ENCODE data around the gene OGFOD3. TPM values are rescaled to one million over a fixed set of nuclear protein-coding genes. Genes with fewer than 3 reads are reported as not detected.

Gene OGFOD3
- total and polyA plus RNA-seq, 9 of the 15 experiments (the other 6 are each of a cell fraction or from before 2014, with no cell fraction given): 0.69 to 44.7 (median 18.9) TPM

DNA sequence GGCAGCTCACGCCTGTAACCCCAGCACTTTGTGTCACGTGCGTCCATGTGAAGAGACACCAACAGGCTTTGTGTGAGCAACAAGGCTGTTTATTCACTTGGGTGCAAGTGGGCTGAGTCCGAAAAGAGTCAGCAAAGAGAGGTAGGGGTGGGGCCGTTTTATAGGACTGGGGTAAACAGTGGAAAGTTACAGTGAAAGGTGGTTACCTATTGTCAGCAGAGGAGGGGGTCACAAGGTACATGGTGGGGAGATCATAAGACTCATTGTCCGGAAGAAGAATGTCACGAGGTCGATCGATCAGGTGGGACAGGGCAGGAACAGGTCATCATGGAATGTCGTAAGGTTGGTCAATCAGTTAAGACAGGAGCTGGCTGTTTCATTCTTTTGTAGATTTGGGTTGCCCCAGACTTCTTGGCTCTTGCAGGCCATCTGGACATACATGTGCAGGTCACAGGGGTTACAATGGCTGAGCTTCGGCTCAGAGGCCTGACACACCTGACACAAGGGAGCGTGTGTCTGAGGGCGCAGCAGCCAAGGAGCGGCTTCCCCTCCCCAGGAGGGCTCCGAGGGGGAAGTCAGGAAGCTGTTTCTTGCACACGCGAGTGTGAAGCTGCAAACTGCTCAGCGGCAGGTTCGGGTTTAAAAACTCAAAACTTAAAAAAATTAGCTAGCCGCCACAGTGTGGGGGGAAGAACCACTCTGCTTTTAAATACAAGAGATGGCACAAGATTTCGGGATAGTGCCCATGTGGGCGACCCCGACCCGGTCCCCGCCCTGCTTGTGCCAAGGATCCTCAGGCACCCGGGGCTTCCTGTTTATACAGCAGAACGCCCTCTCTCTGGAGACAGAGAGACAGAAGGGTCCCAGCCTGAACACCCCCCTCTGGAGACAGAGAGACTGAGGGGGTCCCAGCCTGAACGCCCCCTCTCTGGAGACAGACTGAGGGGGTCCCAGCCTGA is 71.8 kb downstream of the OGFOD3 start (continued):
- TF ChIP-seq NBN (IDR thresholded peaks at IDR 0.05; ENCODE audit: low read depth) (no peak), NFIX (CRISPR knock-in tag; IDR thresholded peaks at IDR 0.05; ENCODE audit: low read depth) (no peak), KDM2B (CRISPR knock-in tag; IDR thresholded peaks at IDR 0.05) (no peak), POLR2B (IDR thresholded peaks at IDR 0.05; ENCODE audit: low read depth, partially characterized antibody) (no peak), MTA2 (IDR thresholded peaks at IDR 0.05; ENCODE audit: low read depth) (no peak), ZNF175 (CRISPR knock-in tag; IDR thresholded peaks at IDR 0.05; ENCODE audit: low read depth) (no peak), SETDB1 (IDR thresholded peaks at IDR 0.05; ENCODE audit: low read length) (no peak), PHB (CRISPR knock-in tag; IDR thresholded peaks at IDR 0.05) (no peak), ZNF133 (CRISPR knock-in tag; IDR thresholded peaks at IDR 0.05) (no peak), ZBTB17 (CRISPR knock-in tag; IDR thresholded peaks at IDR 0.05) (peak; percentile 59), ZNF584 (CRISPR knock-in tag; IDR thresholded peaks at IDR 0.05; ENCODE audit: low read depth) (no peak; the same call in 1 of the 2 replicates), SLC30A9 (CRISPR knock-in tag; IDR thresholded peaks at IDR 0.05) (no peak)
- TF ChIP-seq, protein P1, sequence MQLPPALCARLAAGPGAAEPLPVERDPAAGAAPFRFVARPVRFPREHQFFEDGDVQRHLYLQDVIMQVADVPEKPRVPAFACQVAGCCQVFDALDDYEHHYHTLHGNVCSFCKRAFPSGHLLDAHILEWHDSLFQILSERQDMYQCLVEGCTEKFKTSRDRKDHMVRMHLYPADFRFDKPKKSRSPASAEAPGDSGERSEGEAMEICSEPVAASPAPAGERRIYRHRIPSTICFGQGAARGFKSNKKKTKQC (CRISPR knock-in tag; IDR thresholded peaks at IDR 0.05): no peak
- TF ChIP-seq, protein P2, sequence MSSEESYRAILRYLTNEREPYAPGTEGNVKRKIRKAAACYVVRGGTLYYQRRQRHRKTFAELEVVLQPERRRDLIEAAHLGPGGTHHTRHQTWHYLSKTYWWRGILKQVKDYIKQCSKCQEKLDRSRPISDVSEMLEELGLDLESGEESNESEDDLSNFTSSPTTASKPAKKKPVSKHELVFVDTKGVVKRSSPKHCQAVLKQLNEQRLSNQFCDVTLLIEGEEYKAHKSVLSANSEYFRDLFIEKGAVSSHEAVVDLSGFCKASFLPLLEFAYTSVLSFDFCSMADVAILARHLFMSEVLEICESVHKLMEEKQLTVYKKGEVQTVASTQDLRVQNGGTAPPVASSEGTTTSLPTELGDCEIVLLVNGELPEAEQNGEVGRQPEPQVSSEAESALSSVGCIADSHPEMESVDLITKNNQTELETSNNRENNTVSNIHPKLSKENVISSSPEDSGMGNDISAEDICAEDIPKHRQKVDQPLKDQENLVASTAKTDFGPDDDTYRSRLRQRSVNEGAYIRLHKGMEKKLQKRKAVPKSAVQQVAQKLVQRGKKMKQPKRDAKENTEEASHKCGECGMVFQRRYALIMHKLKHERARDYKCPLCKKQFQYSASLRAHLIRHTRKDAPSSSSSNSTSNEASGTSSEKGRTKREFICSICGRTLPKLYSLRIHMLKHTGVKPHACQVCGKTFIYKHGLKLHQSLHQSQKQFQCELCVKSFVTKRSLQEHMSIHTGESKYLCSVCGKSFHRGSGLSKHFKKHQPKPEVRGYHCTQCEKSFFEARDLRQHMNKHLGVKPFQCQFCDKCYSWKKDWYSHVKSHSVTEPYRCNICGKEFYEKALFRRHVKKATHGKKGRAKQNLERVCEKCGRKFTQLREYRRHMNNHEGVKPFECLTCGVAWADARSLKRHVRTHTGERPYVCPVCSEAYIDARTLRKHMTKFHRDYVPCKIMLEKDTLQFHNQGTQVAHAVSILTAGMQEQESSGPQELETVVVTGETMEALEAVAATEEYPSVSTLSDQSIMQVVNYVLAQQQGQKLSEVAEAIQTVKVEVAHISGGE (CRISPR knock-in tag; IDR thresholded peaks at IDR 0.05): peak in 1 of 3 experiments; percentile 37; a peak in 2 of 6 replicates
- TF ChIP-seq, protein P3, sequence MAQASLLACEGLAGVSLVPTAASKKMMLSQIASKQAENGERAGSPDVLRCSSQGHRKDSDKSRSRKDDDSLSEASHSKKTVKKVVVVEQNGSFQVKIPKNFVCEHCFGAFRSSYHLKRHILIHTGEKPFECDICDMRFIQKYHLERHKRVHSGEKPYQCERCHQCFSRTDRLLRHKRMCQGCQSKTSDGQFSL (CRISPR knock-in tag; IDR thresholded peaks at IDR 0.05): no peak
- TF ChIP-seq, protein P3 (tag; IDR thresholded peaks at IDR 0.05): no peak
